HG03025 (cell line): ENCODE measurements around the gene SPINK7.
"Not testable (repeated sequence)": the region's sequence is repeated elsewhere in the genome, so short reads cannot be mapped to it uniquely, and the experiment has no call there.

Experiments
- ATAC-seq: cut with Tn5 transposase; IDR thresholded peaks from one replicate; pipeline ENCODE4 v1.9.1; 2021; ENCODE audit warnings: mild to moderate bottlenecking, moderate library complexity; ENCODE audit not compliant: unreplicated experiment, low FRiP score

Gene SPINK7

DNA sequence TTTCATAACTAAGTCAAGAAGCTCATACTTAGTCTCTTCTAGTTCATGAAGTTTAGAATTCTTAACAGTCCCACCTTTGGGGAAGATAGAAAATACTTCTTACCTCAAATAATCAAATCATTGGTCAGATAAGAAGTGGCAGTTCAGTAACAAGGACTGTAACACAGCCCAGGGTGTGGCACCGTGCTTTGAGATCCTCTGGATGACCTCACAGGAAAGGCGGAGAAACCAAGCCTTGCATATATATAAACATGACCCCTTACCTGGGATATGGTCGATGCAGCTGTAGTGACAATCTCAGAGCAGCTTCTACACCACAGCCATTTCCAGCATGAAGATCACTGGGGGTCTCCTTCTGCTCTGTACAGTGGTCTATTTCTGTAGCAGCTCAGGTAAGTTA lies at the start of gene SPINK7:
SPINK7 (plus strand) TSS at position 271 of the 400 bp plus-strand sequence; CDS start at position 332, 61 bp downstream.
- no peak for ATAC-seq

DNA sequence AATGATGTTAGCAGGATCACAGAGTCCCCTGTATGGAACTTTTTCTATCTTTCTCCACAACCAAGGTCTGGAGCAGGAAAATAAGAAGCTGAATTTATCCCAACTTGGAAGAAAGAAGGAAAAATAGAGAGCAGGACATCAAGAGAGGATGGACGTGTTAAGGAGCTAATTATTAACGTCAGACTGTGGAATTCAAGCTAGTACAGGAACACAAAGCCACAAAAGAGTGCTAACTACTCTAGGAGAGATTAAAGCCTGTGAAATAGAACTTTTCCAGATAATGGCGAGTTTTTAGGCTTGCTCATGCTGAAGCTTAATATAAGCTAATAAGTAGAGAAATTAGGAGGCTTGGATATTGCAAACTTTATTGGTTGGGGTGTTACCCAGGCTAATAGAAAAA lies 44.3 kb upstream of the SPINK7 start:
- no peak for ATAC-seq

DNA sequence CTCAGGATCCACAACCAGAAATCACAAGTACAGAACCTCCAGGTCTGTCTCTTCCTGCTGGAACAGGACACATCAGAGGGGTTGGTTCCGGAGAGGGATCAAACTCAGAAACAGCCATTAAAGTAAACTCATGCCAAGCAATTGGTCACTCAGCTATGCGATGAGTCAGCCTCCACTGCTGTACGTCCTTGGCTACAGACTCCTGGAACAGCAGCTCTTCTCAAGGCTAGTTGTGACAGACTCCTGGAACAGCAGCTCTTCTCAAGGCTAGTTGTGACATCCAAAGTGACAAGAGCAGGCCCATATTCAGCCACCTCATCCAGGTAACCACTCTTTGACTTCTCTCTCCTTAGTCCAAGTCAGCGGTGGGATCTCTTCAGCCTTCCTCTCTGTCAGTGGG lies 43.7 kb upstream of the SPINK7 start, which contains the start of gene SPINK13:
SPINK13 (plus strand) TSS at position 229 of the 400 bp plus-strand sequence. CDS start 1,279 bp downstream, outside the sequence.
- ATAC-seq = no peak

DNA sequence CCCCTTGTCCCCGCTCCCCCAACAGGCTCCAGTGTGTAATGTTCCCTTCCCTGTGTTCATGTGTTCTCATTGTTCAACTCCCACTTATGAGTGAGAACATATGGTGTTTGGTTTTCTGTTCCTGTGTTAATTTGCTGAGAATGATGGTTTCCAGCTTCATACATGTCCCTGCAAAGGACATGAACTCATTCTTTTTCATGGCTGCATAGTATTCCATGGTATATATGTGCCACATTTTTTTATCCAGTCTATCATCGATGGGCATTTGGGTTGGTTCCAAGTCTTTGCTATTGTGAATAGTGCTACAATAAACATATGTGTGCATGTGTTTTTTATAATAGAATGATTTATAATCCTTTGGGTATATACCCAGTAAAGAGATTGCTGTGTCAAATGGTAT lies 37.1 kb upstream of the SPINK7 start:
- not testable (repeated sequence) for ATAC-seq

DNA sequence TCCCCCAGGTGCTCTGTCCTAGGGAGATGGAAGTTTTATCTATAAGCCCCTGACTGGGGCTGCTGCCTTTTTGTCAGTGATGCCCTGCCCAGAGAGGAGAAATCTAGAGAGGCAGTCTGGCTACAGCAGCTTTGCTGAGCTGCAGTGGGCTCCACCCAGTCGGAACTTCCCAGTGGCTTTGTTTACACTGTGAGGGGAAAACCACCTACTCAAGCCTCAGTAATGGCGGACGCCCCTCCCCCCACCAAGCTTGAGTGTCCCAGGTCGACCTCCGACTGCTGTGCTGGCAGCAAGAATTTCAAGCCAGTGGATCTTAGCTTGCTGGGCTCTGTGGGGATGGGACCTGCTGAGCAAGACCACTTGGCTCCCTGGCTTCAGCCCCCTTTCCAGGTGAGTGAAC lies 31.3 kb upstream of the SPINK7 start:
- not testable (repeated sequence) for ATAC-seq

DNA sequence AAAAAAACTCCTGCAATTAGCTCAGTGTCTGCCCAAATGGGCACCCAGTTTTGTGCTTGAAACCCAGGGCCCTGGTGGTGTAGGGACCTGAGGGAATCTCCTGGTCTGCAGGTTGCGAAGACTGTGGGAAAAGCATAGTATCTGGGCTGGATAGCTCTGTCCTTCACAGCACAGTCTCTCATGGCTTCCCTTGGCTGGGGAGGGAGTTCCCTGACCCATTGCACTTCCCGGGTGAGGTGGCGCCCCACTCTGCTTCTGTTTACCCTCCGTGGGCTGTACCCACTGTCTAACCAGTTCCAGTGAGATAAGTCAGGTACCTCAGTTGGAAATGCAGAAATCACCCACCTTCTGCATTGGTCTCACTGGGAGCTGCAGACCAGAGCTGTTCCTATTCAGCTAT lies 30.9 kb upstream of the SPINK7 start:
- ATAC-seq = not testable (repeated sequence)

DNA sequence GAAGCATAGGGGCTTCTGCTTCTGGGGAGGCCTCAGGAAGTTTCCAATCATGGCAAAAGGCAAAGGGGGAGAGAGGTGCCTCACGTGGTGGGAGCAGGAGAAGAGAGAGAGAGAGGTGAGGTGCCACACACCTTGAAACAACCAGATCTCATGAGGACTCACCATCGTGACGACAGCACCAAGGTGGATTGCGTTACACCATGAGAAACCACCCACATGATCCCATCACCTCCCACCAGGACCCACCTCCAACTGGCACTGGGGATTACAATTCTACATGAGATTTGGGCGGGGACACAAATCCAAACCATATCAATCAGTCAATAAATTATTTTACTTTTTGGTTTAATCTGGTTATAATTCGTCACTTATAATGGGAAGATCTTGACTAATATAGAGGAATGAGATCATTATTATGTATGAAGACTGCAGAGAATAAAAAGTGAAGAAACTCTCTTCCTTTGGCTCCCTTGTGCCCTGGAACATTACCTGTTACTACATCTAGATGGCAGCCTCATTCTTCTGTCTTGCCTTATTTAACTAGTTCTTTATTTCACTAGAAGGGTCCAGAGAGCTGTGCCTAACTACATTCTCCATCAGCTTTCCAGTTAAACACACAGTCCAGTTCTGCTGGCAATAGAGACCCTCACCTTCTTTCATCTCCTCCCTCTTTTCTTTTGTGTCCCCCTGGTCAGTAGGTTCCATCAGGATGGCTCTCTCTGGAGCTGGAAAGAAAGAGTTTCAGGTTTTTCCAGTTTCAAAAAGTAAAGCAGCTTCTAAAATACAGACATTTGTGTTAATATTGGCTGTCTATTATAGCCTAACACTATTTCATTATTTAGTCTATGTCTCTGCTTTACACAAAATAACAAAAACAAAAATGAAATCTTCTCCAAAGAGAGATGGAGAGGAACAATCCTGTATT lies 21.7 kb upstream of the SPINK7 start:
- no peak for ATAC-seq

DNA sequence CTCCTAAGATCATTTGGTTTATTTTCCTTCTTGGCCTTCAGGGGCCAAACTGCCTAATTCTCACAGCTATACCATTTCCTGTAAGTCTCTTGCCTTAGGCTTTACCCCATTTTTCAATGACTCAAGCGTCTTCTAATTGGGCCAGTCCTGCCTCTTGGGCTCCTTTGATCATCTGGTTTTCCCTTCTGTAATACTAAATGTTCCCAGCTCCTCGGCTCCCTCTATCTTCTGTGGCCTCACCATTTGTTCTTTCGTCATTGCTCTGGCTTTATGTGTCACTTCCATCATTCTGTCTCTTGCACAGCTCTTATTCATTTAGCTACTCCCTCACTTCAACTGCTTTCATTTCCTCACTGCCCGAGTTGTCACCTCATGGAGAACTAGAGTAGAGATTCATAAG lies 14.5 kb upstream of the SPINK7 start:
- no peak for ATAC-seq

DNA sequence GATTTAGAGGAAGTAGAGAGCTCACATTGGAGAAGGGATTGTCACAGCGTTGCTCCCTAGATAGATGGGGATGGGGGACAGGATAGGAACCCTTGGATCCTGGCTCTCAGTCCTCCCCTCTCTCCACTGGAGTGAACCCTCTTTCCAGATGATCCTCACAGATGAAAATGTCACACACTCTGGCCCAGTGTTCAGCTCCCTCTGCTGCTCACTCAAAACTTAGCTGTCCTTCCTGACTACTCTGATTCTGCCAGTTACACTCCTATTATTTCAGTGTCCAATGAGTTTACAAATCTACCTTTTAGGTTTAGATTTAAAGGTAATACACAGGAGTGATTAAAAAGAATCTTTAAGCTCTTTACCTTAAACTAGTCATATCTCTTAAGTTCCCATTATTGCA lies 5.8 kb upstream of the SPINK7 start:
- no peak for ATAC-seq

DNA sequence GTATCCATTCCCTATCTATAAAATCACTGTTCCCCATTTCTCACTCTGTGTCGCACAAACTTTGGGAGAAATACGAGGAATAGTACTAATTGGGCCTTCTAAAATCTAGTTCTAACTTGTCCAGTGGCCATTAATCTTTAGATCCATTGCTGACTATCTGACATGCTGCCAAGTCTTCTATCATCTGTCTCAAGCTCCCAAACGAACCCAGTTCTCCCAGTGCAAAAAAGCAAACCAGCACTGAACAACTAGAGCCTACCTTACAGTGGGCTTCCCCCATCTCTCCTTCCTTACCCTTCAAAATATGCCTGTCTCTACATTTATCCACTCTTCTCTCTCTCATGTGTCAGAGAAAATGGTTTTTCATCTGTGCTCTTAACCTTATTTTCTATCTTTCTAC lies 3.2 kb upstream of the SPINK7 start:
- no peak for ATAC-seq

DNA sequence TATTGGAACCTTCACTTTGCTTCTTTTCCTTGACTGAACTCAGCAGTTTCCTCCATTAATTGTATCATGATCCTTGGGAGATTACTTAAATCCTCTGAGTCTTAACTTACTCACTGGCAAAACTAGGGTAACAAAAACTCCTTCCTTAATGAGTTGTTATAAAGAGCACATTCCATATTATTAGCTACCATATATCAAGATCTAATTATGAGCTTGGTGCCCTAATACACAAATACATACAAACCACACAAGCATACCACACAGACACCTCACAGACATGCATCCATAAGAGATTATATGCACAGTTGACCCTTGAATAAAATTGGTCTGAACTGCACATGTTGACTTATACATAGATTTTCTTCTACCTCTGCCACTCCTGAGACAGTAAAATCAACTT lies 2.5 kb upstream of the SPINK7 start:
- ATAC-seq = no peak

DNA sequence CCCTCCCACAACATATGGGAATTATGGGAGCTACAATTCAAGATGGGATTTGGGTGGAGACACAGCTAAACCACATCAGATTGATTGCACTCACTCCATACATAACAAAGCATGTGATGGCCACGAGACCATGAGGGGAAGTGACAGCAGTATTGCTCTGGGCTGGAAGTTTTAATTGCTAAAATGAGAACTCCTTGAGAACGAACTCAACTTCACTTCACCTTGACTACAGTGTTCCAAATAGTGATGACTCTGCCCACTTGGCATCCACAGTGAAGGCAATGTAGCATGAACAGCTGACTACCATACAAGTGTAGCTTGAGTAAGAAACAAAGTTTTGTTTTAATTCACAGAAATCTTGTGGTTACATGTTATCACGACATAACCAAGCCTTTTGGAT lies 739 bp upstream of the SPINK7 start:
- no peak for ATAC-seq

DNA sequence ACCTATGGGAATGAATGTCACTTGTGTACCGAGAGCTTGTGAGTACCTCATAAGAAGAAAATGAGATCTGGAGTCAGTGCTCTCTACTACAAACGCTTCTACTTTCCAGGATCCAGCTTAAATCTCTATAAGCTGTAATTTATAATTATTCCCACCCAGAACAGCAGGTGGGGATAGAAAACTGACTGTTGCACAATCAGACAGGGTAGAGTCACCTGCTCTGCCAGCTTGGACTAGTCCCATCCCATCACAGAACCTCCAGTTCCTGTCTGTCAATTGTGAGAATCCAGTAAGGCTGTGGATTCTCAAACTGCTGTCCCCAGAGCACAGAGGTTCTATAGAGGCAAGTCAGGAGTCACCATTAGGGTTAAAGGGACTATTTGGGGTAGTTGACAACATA lies 2.0 kb downstream of the SPINK7 start:
- ATAC-seq = no peak

DNA sequence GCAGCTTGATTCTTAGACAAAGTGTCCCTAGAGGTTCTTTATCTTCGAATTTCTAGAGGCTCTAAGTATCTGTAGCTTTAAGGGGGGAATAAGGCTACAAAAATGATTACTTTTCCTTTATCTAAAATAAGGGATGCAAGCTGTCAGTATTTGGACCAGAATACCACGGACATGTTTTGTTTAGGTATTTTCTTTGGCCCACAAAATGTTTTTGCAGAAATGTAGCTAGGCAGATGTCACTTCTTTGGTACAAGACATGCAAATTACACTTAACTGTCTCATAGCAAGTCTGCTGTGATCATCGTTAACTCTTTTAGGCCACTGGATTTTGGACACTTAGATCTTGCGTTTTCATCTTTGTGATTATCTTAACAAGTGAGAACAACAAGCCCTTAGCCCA lies 2.5 kb downstream of the SPINK7 start:
- no peak for ATAC-seq

DNA sequence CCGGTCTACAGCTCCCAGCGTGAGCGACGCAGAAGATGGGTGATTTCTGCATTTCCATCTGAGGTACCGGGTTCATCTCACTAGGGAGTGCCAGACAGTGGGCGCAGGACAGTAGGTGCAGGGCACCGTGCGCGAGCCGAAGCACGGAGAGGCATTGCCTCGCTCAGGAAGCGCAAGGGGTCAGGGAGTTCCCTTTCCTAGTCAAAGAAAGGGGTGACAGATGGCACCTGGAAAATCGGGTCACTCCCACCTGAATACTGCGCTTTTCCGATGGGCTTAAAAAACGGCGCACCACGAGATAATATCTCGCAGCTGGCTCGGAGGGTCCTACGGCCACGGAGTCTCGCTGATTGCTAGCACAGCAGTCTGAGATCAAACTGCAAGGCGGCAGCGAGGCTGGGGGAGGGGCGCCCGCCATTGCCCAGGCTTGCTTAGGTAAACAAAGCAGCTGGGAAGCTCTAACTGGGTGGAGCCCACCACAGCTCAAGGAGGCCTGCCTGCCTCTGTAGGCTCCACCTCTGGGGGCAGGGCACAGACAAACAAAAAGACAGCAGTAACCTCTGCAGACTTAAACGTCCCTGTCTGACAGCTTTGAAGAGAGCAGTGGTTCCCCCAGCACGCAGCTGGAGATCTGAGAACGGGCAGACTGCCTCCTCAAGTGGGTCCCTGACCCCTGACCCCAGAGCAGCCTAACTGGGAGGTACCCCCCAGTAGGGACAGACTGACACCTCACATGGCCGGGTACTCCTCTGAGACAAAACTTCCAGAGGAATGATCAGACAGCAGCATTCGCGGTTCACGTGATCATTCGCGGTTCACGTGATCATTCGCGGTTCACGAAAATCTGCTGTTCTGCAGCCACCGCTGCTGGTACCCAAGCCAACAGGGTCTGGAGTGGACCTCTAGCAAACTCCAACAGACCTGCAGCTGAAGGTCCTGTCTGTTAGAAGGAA lies 8.1 kb downstream of the SPINK7 start:
- not testable (repeated sequence) for ATAC-seq

DNA sequence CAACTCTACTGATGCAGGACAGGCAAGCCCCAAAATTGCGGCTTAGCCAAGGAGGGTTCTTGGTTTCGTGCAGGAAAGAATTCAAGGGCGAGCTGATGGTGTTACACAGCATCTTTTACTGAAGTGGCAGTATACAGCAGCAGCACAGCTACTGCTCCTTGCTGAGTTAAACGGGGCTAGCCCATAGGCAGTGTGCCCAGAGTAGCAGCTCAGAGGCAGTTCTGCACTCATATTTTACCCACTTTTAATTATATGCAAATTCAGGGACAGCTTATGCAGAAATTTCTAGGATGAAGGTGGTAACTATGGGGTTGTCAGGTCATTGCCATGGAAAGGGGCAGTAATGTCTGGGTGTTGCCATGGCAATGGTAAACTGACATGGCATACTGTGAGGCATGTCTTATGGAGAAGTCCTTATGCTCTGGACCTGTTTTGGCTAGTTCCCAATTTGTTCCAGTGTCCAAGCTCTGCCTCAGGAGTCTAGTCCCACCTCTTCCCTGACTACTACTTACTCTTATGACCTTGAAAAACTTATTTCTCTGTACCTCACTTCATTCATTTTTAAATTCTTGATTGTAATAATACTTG lies 21.1 kb downstream of the SPINK7 start:
- no peak for ATAC-seq

DNA sequence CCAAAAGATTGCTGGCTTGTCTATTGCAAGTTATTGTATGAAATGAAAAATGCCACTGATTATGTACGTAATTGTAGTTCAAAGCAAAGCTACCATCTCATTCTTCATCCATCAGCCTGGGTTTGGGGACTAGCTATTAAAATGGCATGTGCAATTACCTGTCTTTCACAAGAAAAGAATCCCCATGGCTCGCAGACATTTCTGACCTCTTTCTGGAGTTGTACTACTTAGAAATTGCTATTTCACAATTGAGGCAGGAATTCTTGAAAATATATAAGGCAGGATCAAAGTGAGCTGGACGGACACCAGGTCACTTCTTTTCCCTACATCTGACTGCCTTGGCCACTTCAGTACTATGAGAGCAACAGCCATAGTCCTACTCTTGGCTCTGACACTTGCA lies 23.0 kb downstream of the SPINK7 start, which contains the start of gene SPINK9:
SPINK9 (plus strand) TSS at position 301 of the 400 bp plus-strand sequence; CDS start at position 356, 55 bp downstream.
- ATAC-seq = no peak

DNA sequence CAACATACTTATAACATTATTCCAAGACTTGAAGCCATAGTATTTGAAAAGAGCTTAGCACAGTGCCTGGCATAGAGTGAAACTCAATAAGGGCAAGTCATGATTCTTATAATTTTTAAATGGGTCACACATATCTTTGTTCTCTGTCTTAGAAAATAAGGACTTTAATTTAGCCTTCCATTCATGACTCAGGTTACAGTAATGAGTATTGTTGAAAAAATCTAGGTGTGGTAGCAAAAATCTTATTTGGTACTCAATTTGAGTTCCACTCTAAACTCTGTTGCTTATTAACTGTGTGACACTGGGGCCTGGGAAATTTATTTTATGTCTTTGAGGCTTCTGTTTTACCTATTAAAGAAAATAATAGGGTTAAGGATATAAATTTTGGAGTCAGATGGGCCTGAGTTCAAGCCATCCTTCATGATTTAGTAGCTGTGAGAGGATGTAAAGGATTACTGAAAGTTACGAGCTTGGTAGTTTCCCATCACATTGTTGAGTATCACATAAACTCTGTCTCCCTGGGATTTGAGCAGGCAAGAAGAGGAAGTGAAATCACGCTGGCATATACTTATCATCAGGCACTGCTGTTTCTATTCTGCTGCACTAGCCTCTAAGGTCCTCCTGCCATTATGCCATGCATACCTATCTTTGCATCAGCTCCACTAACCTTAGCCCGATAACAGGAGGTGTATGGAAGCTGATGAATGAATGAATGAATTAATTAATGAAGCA lies 24.6 kb downstream of the SPINK7 start:
- ATAC-seq = no peak

DNA sequence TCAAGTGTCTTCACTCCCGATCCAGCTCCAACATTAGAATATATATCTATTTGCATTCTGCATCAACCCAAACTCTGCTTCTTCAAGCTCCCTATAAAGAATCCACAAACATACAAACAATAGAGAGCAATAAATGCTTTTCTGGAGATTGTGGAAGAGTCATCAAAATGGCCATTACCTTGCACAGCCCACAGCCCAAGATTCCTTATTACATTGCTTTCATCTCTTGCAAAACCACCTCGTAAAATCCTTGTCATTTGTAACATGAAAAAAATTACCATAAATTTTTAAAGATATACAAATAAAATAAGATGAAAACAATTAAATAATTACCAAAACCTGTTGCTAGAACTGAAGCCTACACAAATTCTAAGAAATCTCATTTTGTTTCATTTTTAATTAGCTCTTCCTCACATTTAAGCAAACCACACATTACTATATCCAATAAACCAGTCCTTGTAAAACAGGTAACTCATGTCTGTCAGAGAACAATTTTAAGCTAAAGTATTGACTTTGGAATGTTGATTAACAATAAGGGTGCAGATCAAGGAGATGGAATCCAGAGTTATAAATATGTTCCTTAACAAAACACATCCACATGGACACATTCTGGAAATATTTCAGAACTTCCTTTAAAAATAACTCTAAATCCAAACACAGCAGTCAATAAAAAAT lies 30.3 kb downstream of the SPINK7 start:
- no peak for ATAC-seq
